ENCODE data around the gene RXRA. TPM values are rescaled to one million over a fixed set of nuclear protein-coding genes. Genes with fewer than 3 reads are reported as not detected.

Gene RXRA
- total and polyA plus RNA-seq, 10 of the 15 experiments (the other 5 are each of a cell fraction or from before 2014, with no cell fraction given): 0.89 to 36.8 (median 11.1) TPM

GRCh38 chr9:134283111-134283515 lies 43.1 kb upstream of the RXRA start (continued):
- TF ChIP-seq, protein P1, sequence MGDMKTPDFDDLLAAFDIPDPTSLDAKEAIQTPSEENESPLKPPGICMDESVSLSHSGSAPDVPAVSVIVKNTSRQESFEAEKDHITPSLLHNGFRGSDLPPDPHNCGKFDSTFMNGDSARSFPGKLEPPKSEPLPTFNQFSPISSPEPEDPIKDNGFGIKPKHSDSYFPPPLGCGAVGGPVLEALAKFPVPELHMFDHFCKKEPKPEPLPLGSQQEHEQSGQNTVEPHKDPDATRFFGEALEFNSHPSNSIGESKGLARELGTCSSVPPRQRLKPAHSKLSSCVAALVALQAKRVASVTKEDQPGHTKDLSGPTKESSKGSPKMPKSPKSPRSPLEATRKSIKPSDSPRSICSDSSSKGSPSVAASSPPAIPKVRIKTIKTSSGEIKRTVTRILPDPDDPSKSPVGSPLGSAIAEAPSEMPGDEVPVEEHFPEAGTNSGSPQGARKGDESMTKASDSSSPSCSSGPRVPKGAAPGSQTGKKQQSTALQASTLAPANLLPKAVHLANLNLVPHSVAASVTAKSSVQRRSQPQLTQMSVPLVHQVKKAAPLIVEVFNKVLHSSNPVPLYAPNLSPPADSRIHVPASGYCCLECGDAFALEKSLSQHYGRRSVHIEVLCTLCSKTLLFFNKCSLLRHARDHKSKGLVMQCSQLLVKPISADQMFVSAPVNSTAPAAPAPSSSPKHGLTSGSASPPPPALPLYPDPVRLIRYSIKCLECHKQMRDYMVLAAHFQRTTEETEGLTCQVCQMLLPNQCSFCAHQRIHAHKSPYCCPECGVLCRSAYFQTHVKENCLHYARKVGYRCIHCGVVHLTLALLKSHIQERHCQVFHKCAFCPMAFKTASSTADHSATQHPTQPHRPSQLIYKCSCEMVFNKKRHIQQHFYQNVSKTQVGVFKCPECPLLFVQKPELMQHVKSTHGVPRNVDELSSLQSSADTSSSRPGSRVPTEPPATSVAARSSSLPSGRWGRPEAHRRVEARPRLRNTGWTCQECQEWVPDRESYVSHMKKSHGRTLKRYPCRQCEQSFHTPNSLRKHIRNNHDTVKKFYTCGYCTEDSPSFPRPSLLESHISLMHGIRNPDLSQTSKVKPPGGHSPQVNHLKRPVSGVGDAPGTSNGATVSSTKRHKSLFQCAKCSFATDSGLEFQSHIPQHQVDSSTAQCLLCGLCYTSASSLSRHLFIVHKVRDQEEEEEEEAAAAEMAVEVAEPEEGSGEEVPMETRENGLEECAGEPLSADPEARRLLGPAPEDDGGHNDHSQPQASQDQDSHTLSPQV (IDR thresholded peaks at IDR 0.05): no peak
- TF ChIP-seq RUNX3 (IDR thresholded peaks at IDR 0.05; ENCODE audit: low read length) (no peak), BACH1 (IDR thresholded peaks at IDR 0.05; ENCODE audit: borderline replicate concordance) (no peak), CBX3 (IDR thresholded peaks at IDR 0.05; ENCODE audit: borderline replicate concordance, low read depth) (no peak)

DNA sequence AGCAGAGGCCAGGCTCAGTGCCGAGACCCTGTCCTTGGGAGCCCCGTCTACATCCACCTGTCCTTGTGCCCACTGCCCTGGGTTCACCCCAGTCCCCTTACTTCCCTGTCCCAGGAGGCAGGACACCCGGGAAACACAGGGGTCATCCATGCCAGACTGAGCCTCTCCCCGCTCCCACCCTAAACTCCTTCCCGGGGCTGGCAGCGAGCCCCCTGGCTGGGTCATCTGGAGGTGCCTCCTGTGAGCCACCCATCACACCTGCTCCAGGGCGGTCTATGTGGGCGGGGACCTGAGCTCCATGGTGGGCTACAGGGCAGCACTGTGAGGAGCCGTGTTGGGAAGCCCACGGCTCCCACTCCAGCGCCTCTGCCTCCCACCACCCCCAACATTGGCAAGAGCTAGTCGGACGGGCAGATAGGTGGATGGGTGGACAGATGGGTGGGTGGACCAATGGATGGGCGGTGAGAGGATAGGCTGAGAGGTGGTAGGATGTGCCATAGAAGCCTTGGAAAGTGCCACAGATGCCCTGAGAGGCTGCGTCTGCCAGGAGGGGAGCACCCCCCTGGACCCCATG lies 42.5 kb upstream of the RXRA start:
- no peak for ATAC-seq
- Histone ChIP-seq H3K9ac (ENCODE audit: control insufficient read depth, insufficient read depth, low read length) (no peak overlapping the region), H3K36me3 (ENCODE audit: control insufficient read depth in 2 of 2, insufficient read depth in 2 of 2, low read length in 1 of 2) (no peaks in the 10 kb centered on the region), H3K4me3 (no peak overlapping the region), H2AFZ (ENCODE audit: control insufficient read depth, low read depth, low read length) (no peak overlapping the region), H4K20me1 (ENCODE audit: control insufficient read depth, insufficient read depth) (no peaks in the 10 kb centered on the region), H3K9me3 (replicated peaks; ENCODE audit: control insufficient read depth, insufficient read depth, low read length) (no peaks in the 10 kb centered on the region; the same call in 2 of the 3 replicates), H3K27me3 (replicated peaks in 1 of 2; ENCODE audit: control insufficient read depth in 2 of 2, insufficient read depth in 2 of 2, low read length in 1 of 2) (no peaks in the 10 kb centered on the region; a peak in 2 of 4 replicates), H3K4me1 (ENCODE audit: control insufficient read depth, insufficient read depth, low read length) (no peaks in the 10 kb centered on the region), H3K79me2 (ENCODE audit: control insufficient read depth, insufficient read depth, low read length) (no peaks in the 10 kb centered on the region), H3K4me2 (ENCODE audit: control insufficient read depth, insufficient read depth) (no peak overlapping the region), H3K27ac (ENCODE audit: control insufficient read depth, insufficient read depth) (no peak overlapping the region)
- ChIA-PET POLR2A (no interaction called here), CTCF (no interaction called here), SMC1A (ENCODE audit: uncharacterized antibody, unreplicated experiment) (no interaction called here), RAD21 (ENCODE audit: unreplicated experiment) (no interaction called here)
- no peak for FAIRE-seq
- 24% methylated on average over 15 of the region's 15 CpGs for WGBS (ENCODE audit: insufficient coverage, insufficient replicate concordance, low lambda C conversion rate, missing lambda C conversion rate)
- in situ Hi-C loops (cut with MboI): no loop called here
- BruUV-seq (replicated peaks): no TSS peak
- intact Hi-C loops (cut with micrococcal nuclease; ENCODE audit: unreplicated experiment): no loop called here
- DNase-seq (ENCODE audit: low read depth, low spot score): no peak
- no peak for TF ChIP-seq EGR1 (IDR thresholded peaks at IDR 0.05; ENCODE audit: borderline replicate concordance in 1 of 2, low read depth in 2 of 2, low read length in 2 of 2)
- no peak for TF ChIP-seq RAD21 (IDR thresholded peaks at IDR 0.05; ENCODE audit: insufficient read depth, low read depth, low read length)
- TF ChIP-seq ZNF217 (IDR thresholded peaks at IDR 0.05): no peak
- no peak for TF ChIP-seq SMAD1 (IDR thresholded peaks at IDR 0.05; ENCODE audit: low read depth, partially characterized antibody)
- TF ChIP-seq ASH2L (IDR thresholded peaks at IDR 0.05; ENCODE audit: borderline replicate concordance, low read depth): no peak
- no peak for TF ChIP-seq MAX (IDR thresholded peaks at IDR 0.05; ENCODE audit: low read depth, low read length)
- TF ChIP-seq GATAD2B (conservative IDR thresholded peaks at IDR 0.05; ENCODE audit: low read depth): no peak
- TF ChIP-seq ZNF24 (IDR thresholded peaks at IDR 0.05): no peak
- TF ChIP-seq CUX1 (IDR thresholded peaks at IDR 0.05; ENCODE audit: insufficient replicate concordance, low read depth, low read length): no peak
- TF ChIP-seq IKZF2 (IDR thresholded peaks at IDR 0.05): no peak

Measured in GM12878 (cell line).